Measurements from ENCODE around the gene PSMA7.

DNA sequence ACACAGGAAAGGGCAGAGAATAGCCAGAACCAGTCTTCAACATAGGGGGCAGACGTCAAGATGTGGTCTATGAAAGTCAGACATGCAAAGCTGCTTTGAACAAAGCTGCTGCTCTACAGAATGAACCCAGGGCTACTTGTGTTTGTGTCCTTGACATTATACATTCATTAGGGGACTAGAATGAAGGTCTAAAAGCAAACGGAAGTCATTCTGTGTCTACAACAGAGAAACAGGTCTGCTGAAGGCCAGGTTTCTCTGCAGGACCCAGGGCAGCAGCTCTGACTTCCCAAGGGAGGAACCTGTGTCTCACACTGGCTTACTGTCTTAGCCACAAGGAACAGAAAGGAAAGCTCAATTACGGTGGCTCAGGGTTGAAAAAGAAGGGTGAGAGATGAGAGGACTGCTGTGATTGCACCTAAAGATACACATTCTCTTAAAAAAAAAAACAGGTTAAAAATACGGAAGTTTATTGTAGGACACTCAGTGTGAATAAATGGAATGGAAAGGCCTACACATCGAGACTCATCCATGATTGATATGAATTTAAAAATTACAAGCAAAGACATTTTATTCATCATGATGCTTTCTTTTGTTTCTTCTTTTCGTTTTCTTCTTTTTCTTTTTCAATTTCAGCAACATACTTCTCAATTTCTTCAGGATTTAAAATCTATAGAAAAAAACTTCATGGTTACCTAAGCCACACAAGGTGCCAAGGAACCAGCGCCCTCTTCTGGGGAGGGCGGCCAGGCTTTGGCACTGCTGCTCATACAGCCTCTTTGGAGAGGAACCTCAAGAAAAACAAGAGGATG, 6.7 kb downstream of the PSMA7 start:
- TF ChIP-seq CTCF (IDR thresholded peaks at IDR 0.05) (peak; percentile 94), ZFX (IDR thresholded peaks at IDR 0.05; ENCODE audit: borderline replicate concordance) (no peak)
